ENCODE data around the gene RLF.

RLF gene

GRCh38 chr1:40266786-40267535, 105.8 kb downstream of the RLF start:
- TF ChIP-seq, protein P1, sequence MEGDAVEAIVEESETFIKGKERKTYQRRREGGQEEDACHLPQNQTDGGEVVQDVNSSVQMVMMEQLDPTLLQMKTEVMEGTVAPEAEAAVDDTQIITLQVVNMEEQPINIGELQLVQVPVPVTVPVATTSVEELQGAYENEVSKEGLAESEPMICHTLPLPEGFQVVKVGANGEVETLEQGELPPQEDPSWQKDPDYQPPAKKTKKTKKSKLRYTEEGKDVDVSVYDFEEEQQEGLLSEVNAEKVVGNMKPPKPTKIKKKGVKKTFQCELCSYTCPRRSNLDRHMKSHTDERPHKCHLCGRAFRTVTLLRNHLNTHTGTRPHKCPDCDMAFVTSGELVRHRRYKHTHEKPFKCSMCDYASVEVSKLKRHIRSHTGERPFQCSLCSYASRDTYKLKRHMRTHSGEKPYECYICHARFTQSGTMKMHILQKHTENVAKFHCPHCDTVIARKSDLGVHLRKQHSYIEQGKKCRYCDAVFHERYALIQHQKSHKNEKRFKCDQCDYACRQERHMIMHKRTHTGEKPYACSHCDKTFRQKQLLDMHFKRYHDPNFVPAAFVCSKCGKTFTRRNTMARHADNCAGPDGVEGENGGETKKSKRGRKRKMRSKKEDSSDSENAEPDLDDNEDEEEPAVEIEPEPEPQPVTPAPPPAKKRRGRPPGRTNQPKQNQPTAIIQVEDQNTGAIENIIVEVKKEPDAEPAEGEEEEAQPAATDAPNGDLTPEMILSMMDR (IDR thresholded peaks at IDR 0.05; ENCODE audit: low read depth, low read length, missing control alignments), result no peak
- no peak overlapping the region for H3K4me3 ChIP-seq (ENCODE audit: low read depth, low read length)
- DNase-seq, result no peak
- H3K36me3 ChIP-seq (replicated peaks), result peaks cover 44% of the 10 kb centered on the region
- H3K27ac ChIP-seq, result peak overlapping the region; percentile 69
- in situ Hi-C loops (cut with HindIII; ENCODE audit: low pct_ligation_motif_present, low sequenced_read_pairs), result no loop called here
- no peaks in the 10 kb centered on the region for H3K27me3 ChIP-seq (replicated peaks)

- peaks cover 49% of the 10 kb centered on the region for H3K36me3 ChIP-seq (replicated peaks)
- peak overlapping the region; percentile 69 for H3K27ac ChIP-seq
- no peaks in the 10 kb centered on the region for H3K27me3 ChIP-seq (replicated peaks)
- DNase-seq, result peak; percentile 90
- in situ Hi-C loops (cut with HindIII; ENCODE audit: low pct_ligation_motif_present, low sequenced_read_pairs), result no loop called here
- H3K4me3 ChIP-seq (ENCODE audit: low read depth, low read length), result no peak overlapping the region
- TF ChIP-seq, protein P1 (IDR thresholded peaks at IDR 0.05; ENCODE audit: low read depth, low read length, missing control alignments), result no peak
Measured at GRCh38 chr1:40267767-40268187, 106.6 kb downstream of the RLF start.

- Histone ChIP-seq H3K27ac (peak overlapping the region; percentile 69), H3K27me3 (replicated peaks) (no peaks in the 10 kb centered on the region), H3K4me3 (ENCODE audit: low read depth, low read length) (no peak overlapping the region), H3K36me3 (replicated peaks) (peaks cover 51% of the 10 kb centered on the region)
- in situ Hi-C loops (cut with HindIII; ENCODE audit: low pct_ligation_motif_present, low sequenced_read_pairs), result no loop called here
- no peak for DNase-seq
- TF ChIP-seq, protein P1 (IDR thresholded peaks at IDR 0.05; ENCODE audit: low read depth, low read length, missing control alignments), result no peak
Measured at GRCh38 chr1:40268211-40268610, 107.0 kb downstream of the RLF start.

GRCh38 chr1:40270152-40270834, 109.1 kb downstream of the RLF start:
- H3K27me3 ChIP-seq (replicated peaks), result no peaks in the 10 kb centered on the region
- no peak for DNase-seq
- TF ChIP-seq, protein P1 (IDR thresholded peaks at IDR 0.05; ENCODE audit: low read depth, low read length, missing control alignments), result no peak
- peaks cover 54% of the 10 kb centered on the region for H3K36me3 ChIP-seq (replicated peaks)
- in situ Hi-C loops (cut with HindIII; ENCODE audit: low pct_ligation_motif_present, low sequenced_read_pairs), result no loop called here
- H3K4me3 ChIP-seq (ENCODE audit: low read depth, low read length), result no peak overlapping the region
- H3K27ac ChIP-seq, result no peak overlapping the region

DNA sequence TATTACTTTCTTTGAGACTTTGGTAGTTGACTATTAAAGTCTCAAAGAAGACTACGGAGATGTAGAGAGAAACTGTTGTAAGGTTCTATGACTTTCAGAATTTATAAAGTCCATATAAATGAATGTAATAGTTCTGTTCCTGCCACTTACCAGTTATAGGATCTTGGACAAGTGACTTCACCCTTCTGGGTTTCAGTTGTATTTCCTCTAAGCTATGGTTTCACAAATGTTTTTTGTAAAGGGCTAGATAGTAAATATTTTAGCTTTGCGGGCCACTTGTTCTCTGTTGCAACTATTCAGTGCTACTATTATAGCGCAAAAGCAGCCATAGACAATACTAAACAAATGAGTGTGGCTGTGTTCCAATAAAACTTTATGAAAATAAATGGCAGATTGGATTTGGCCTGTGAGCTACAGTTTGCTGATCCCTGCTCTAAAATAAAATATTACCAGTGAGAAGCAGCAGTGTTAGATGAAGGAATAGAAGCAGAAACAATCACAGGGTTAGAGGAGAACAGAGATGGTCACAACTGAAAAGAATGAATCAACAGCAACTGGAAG, 111.5 kb downstream of the RLF start:
- Histone ChIP-seq H3K27ac (no peak overlapping the region), H3K4me3 (ENCODE audit: low read depth, low read length) (no peak overlapping the region), H3K36me3 (replicated peaks) (peaks cover 56% of the 10 kb centered on the region), H3K27me3 (replicated peaks) (no peaks in the 10 kb centered on the region)
- in situ Hi-C loops (cut with HindIII; ENCODE audit: low pct_ligation_motif_present, low sequenced_read_pairs), result no loop called here
- TF ChIP-seq, protein P1 (IDR thresholded peaks at IDR 0.05; ENCODE audit: low read depth, low read length, missing control alignments), result no peak
- DNase-seq, result no peak

Data from brain microvascular endothelial cell (primary cell).